Pancreas (tissue), 10 donors: ENCODE measurements around the gene STX2. TPM values are rescaled to one million over a fixed set of nuclear protein-coding genes. Genes with fewer than 3 reads are reported as not detected.

Experiments
- ATAC-seq, 4 donors: fragments of 200-7000 bp; cut with Tn5 transposase; one replicate each; pipeline versions ENCODE4 v1.8.0 to v1.9.1; 2020; ENCODE audit warnings: mild to moderate bottlenecking in 4 of 4, moderate library complexity in 4 of 4
- DNase-seq, 6 donors: peaks; one replicate each; pipeline ENCODE4 v3.0.0-alpha.2; 2020
- FAIRE-seq: peaks from 2 replicates; lab custom pipeline; 2012; peaks lifted over from hg19 to GRCh38; lab: Jason Lieb, UNC
- H3K27ac ChIP-seq, 4 donors: fragments of 200-600 bp; sonication (generic); 1 replicate in 3 of 4; 2 replicates in 1 of 4; pipeline versions ENCODE4 v1.5.0 to v1.8.0; 2020
- H3K27me3 ChIP-seq, 4 donors: fragments of 200-600 bp; one replicate each; pipeline ENCODE4 v1.8.0; 2021
- H3K36me3 ChIP-seq, 3 donors: fragments of 200-600 bp; sonication (generic) in 1 of 3; one replicate each; pipeline versions ENCODE4 v1.5.0 to v1.8.0; 2020 to 2021
- H3K4me1 ChIP-seq, 3 donors: fragments of 200-600 bp; one replicate each; pipeline ENCODE4 v1.8.0; 2021
- H3K4me3 ChIP-seq, 4 donors: fragments of 200-600 bp; sonication (generic) in 2 of 4; one replicate each; pipeline versions ENCODE4 v1.5.0 to v1.8.0; 2020 to 2021
- H3K9me3 ChIP-seq, 4 donors: fragments of 200-600 bp; one replicate each; pipeline ENCODE4 v1.8.0; 2021
- WGBS, 2 donors: extraction: QIAGEN DNeasy Blood & Tissue Kit; methylation state at CpG; one replicate each; pipeline ENCODE4 v1.1.7; 2013; 5-methylcytosine and 5-hydroxymethylcytosine counted together
- intact Hi-C, 3 donors: fragments of 100-400 bp; cut with DNase I; formaldehyde crosslinking; loops; one replicate each; pipeline versions ENCODE4 v1.11.1 to v1.14.2; 2022
- polyA plus RNA-seq, 2 donors: library from polyadenylated mRNA; stranded (reverse); fragments of 200-250 nt; gene quantifications; one replicate each; pipeline ENCODE4 v1.2.3, GENCODE V29; 2013
- total RNA-seq, 6 donors: library from RNA; stranded (reverse); fragmentation: NEBNext Ultra II Directional in 4 of 6; extraction: Animal tissue kit (Norgen Biotek cat#: 25700) in 4 of 6; gene quantifications; one replicate each; pipeline versions ENCODE4 v1.2.1 to v1.2.4, GENCODE V29; 2021 to 2023
- TF ChIP-seq, protein P1 (sequence below), 4 donors: fragments of 200-600 bp; sonication (generic) in 3 of 4; IDR thresholded peaks; one replicate each; pipeline versions ENCODE4 v1.5.0 to v1.8.0; 2021; ENCODE audit warnings: antibody characterized with exemption in 4 of 4
- donor health status: healthy with polysubstance abuse.
- donor health status: DM: no; HTN: no; CAD: no; lungs with moderate emphysema.
- donor health status: DM: no; HTN: no; CAD: no.
- donor health status: control.
- donor health status: control.
- donor health status: Bipolar disorder and iron deficiency.
- donor health status: DM: yes; HTN: yes; CAD: no.
- donor health status: DM: no; HTN: no; CAD: no.
- donor health status: DM: no; HTN: no; CAD: no.
- donor health status: DM: yes; HTN: yes; CAD: no.

STX2 gene
- total and polyA plus RNA-seq, 8 donors = 4.8 to 16.8 (median 6.9) TPM

DNA sequence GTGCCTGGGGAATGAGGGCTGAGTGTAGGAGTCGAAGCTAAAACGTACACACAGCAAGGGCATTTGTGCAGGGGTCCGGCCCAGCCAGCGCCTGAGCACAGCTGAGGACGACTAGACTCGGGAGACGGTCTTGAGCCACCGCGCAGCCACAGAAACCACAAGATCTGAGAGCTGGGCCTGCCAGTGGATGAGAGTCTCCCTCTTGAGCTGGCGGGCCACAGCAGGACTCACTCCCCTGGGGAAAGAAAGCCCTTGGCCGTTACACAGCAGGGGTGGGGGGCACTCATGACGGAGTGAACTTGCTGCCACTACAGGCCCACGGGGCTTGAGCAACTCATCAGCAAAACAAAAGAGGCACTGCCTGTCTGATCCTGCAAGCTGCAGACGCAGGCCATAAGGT lies 23.0 kb downstream of the STX2 start:
- DNase-seq (no peak), FAIRE-seq (no peak), ATAC-seq (no peak)
- Histone ChIP-seq H3K9me3 (no peaks in the 10 kb centered on the region), H3K4me3 (no peak overlapping the region), H3K36me3 (no peaks in the 10 kb centered on the region), H3K27ac (no peak overlapping the region), H3K4me1 (no peaks in the 10 kb centered on the region), H3K27me3 (no peaks in the 10 kb centered on the region)
- intact Hi-C loops = no loop called here
- WGBS, 2 donors = 87 to 90% methylated on average over 14 of the region's 14 CpGs
- TF ChIP-seq, protein P1, sequence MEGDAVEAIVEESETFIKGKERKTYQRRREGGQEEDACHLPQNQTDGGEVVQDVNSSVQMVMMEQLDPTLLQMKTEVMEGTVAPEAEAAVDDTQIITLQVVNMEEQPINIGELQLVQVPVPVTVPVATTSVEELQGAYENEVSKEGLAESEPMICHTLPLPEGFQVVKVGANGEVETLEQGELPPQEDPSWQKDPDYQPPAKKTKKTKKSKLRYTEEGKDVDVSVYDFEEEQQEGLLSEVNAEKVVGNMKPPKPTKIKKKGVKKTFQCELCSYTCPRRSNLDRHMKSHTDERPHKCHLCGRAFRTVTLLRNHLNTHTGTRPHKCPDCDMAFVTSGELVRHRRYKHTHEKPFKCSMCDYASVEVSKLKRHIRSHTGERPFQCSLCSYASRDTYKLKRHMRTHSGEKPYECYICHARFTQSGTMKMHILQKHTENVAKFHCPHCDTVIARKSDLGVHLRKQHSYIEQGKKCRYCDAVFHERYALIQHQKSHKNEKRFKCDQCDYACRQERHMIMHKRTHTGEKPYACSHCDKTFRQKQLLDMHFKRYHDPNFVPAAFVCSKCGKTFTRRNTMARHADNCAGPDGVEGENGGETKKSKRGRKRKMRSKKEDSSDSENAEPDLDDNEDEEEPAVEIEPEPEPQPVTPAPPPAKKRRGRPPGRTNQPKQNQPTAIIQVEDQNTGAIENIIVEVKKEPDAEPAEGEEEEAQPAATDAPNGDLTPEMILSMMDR (IDR thresholded peaks at IDR 0.05) = no peak

DNA sequence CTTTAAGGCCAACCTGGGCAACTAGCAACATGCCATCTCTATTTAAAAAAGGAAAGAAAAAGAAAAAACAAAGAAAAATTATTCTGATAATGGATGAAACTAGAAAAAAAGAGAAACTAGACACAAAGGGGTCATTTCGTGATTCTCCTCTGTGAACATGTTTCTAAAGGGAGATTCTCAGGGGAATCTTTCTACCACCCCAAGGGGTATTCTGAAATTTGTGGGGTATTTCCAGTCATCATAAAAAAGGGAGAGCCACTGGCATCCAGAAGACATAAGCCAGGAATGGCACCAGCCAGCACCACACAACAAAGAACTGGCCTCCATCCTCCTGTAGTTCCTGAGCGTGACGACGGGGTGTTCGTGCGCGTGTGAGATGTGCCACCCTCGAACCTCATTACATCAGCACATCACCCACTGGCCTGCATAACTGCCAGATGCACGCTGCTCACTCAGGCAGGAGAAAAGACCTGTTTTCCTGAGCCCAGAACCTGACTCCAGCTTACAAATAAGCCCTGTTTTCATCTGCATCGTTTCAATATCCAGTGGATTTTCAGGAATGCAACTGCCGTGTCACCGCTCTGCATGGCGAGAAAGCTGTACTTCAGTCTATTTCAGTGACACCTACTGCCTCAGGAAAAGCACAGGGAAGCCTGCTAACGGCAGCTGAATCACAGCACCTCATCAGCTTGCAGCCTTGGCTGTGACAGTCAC lies 23.9 kb downstream of the STX2 start:
- FAIRE-seq (no peak), ATAC-seq (no peak), DNase-seq (no peak)
- Histone ChIP-seq H3K27me3 (no peaks in the 10 kb centered on the region), H3K9me3 (no peaks in the 10 kb centered on the region), H3K4me3 (no peak overlapping the region), H3K27ac (no peak overlapping the region), H3K36me3 (no peaks in the 10 kb centered on the region), H3K4me1 (no peaks in the 10 kb centered on the region)
- 88 to 94% methylated on average over 14 of the region's 14 CpGs for WGBS, 2 donors
- TF ChIP-seq, protein P1 (IDR thresholded peaks at IDR 0.05) = no peak
- intact Hi-C loops = no loop called here

DNA sequence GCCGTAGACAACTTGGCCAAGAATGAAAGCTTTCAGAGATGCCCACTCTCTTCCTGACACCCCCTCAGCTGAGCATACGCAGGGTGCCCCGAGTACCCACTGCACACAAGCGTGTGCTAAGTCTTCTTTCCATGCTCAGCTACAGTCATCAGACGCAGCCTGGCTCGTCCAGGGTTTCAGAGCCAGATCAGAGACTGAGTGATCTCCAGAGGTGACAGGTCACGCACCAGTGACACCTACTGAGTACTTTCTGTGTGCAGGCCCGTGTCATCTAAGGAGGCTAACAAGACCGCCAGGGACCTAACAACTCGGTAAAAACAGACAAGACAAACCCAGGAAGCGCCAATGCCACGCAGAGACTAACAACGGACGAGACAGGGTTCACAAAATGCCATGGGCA lies 25.1 kb downstream of the STX2 start:
- TF ChIP-seq, protein P1 (IDR thresholded peaks at IDR 0.05) = no peak
- Histone ChIP-seq H3K27me3 (no peaks in the 10 kb centered on the region), H3K4me1 (no peaks in the 10 kb centered on the region), H3K27ac (no peak overlapping the region), H3K9me3 (no peaks in the 10 kb centered on the region), H3K36me3 (no peaks in the 10 kb centered on the region), H3K4me3 (no peak overlapping the region)
- intact Hi-C loops = no loop called here
- no peak for FAIRE-seq
- ATAC-seq = no peak
- no peak for DNase-seq
- WGBS, 2 donors = 92 to 95% methylated on average over 14 of the region's 14 CpGs

DNA sequence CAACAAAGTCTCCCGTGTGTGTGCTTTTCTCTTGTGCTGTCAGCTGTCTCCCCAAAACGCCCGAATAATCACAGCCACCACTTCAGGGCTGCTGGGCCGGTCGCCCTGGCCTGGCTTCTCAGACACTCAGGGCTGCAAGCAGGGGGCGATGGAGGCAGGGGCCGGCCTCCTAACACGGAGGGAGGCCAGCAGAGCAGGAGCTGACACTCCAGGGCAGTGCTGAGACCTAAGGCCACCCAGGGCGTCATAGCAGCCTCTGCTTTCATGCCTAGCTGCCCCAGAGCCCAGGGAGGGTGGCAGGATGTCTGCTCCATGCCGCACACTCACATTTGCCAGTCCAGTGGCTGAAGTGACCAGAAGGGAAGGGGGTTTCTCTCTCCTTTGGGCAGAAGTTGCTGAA lies 25.6 kb downstream of the STX2 start:
- DNase-seq = no peak
- no peaks in the 10 kb centered on the region for H3K36me3 ChIP-seq
- 87 to 94% methylated on average over 10 of the region's 10 CpGs for WGBS, 2 donors

DNA sequence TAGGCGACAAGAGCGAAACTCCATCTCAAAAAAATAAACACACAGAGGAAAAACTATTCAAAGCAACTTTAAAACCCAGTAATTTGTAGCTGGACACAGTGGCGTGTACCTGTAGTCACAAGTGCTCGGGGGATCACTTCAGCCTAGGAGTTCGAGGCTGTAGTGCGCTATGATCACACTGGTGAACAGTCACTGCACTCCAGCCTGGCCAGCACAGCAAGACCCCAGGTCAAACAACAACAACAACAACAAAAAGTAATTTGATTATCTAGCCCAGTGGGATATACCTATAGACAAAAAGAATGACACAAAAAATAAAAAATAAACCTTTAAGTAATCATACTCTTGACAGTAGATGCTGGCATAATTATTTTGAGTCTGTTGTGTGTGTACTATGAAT lies 29.3 kb downstream of the STX2 start:
- no peak overlapping the region for H3K4me3 ChIP-seq
- H3K9me3 ChIP-seq = no peaks in the 10 kb centered on the region
- intact Hi-C loops = no loop called here
- no peaks in the 10 kb centered on the region for H3K27me3 ChIP-seq
- no peak overlapping the region for H3K27ac ChIP-seq
- no peak for ATAC-seq
- no peaks in the 10 kb centered on the region for H3K4me1 ChIP-seq
- no peak for DNase-seq
- TF ChIP-seq, protein P1 (IDR thresholded peaks at IDR 0.05) = no peak
- 87 to 98% methylated on average over 6 of the region's 6 CpGs for WGBS, 2 donors
- no peak for FAIRE-seq
- peaks cover 0 to 15% (median 0%) of the 10 kb centered on the region in 3 donors for H3K36me3 ChIP-seq

More for the DNA sequence above, 25.6 kb downstream of the STX2 start:
- ATAC-seq = no peak
- H3K4me3 ChIP-seq = no peak overlapping the region
- TF ChIP-seq, protein P1 (IDR thresholded peaks at IDR 0.05) = no peak
- no peaks in the 10 kb centered on the region for H3K4me1 ChIP-seq
- H3K27me3 ChIP-seq = no peaks in the 10 kb centered on the region
- intact Hi-C loops = no loop called here
- no peaks in the 10 kb centered on the region for H3K9me3 ChIP-seq
- no peak overlapping the region for H3K27ac ChIP-seq
- FAIRE-seq = no peak
